Immature natural killer cell (primary cell): ENCODE data around the gene MYH11. TPM values are rescaled to one million over a fixed set of nuclear protein-coding genes. Genes with fewer than 3 reads are reported as not detected.
"Not testable (repeated sequence)": the region's sequence is repeated elsewhere in the genome, so short reads cannot be mapped to it uniquely, and the experiment has no call there.

Experiments used
- DNase-seq, 3 donors: peaks; one replicate each; pipeline ENCODE4 v3.0.0; 2022; ENCODE audit warnings: mixed read lengths in 1 of 3
- H3K27ac Mint-ChIP-seq, 6 donors: one replicate each; pipeline ENCODE4 v1.8.0; 2020; ENCODE audit warnings: mixed read lengths in 6 of 6, mild to moderate bottlenecking in 5 of 6, inconsistent platforms in 4 of 6, moderate library complexity in 3 of 6
- H3K27me3 Mint-ChIP-seq, 3 donors: one replicate each; pipeline ENCODE4 v1.8.0; 2020 to 2021; ENCODE audit warnings: low read depth in 3 of 3, mild to moderate bottlenecking in 3 of 3, mixed read lengths in 3 of 3, moderate library complexity in 3 of 3, inconsistent platforms in 1 of 3
- H3K36me3 Mint-ChIP-seq, 3 donors: one replicate each; pipeline ENCODE4 v1.8.0; 2020; ENCODE audit warnings: mixed read lengths in 3 of 3, inconsistent platforms in 2 of 3, mild to moderate bottlenecking in 2 of 3
- H3K4me1 Mint-ChIP-seq, 2 donors: one replicate each; pipeline ENCODE4 v1.8.0; 2020; ENCODE audit warnings: inconsistent platforms in 2 of 2, mild to moderate bottlenecking in 2 of 2, mixed read lengths in 2 of 2, moderate library complexity in 1 of 2
- H3K4me3 Mint-ChIP-seq, 5 donors: one replicate each; pipeline ENCODE4 v1.8.0; 2020; ENCODE audit warnings: mild to moderate bottlenecking in 5 of 5, mixed read lengths in 5 of 5, inconsistent platforms in 3 of 5, moderate library complexity in 3 of 5
- H3K9me3 Mint-ChIP-seq, 6 donors: one replicate each; pipeline ENCODE4 v1.8.0; 2020; ENCODE audit warnings: mild to moderate bottlenecking in 6 of 6, mixed read lengths in 6 of 6, inconsistent platforms in 4 of 6, moderate library complexity in 3 of 6
- polyA plus RNA-seq, 3 donors: library from polyadenylated mRNA; unstranded; fragments of 300-500 nt; fragmentation: Illumina TruSeq; gene quantifications; one replicate each; pipeline ENCODE4 v1.2.3, GENCODE V29; 2021

The MYH11 gene
- polyA plus RNA-seq, 3 donors from 2014 or later, result 0.32 to 1.6 TPM; not detected in 1

DNA sequence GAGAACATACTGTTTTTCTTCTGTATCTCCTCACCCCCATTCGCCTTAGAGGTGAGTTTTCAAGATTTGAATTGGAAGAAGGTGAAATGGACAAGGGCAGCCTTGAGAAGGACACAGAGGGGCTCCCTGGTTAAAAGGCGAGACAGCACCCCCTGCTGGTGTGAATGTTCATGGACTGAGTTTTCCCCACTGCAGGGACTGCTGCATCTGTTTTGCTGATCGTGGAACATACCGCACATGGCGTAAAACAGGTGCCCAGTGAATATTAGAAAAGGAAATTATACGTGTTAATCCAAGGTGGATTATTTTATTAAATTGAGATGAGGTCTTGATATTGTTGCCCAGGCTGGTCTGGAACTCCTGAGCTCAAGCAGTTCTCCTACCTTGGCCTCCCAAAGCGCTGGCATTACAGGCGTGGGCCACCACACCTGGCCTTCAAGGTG lies 152.3 kb downstream of the MYH11 start:
- Mint-ChIP-seq H3K36me3 (peaks cover 3 to 20% (median 6%) of the 10 kb centered on the region in 3 donors), H3K27ac (peak overlapping the region in 4 of 6 donors; percentile 13 to 71 (median 33)), H3K27me3 (no peaks in the 10 kb centered on the region), H3K4me1 (peaks cover 13 to 28% of the 10 kb centered on the region in 2 donors), H3K9me3 (no peaks in the 10 kb centered on the region), H3K4me3 (peak overlapping the region in 2 of 5 donors; percentile 22 to 46)
- peak; percentile 49 to 62 (median 59) for DNase-seq

DNA sequence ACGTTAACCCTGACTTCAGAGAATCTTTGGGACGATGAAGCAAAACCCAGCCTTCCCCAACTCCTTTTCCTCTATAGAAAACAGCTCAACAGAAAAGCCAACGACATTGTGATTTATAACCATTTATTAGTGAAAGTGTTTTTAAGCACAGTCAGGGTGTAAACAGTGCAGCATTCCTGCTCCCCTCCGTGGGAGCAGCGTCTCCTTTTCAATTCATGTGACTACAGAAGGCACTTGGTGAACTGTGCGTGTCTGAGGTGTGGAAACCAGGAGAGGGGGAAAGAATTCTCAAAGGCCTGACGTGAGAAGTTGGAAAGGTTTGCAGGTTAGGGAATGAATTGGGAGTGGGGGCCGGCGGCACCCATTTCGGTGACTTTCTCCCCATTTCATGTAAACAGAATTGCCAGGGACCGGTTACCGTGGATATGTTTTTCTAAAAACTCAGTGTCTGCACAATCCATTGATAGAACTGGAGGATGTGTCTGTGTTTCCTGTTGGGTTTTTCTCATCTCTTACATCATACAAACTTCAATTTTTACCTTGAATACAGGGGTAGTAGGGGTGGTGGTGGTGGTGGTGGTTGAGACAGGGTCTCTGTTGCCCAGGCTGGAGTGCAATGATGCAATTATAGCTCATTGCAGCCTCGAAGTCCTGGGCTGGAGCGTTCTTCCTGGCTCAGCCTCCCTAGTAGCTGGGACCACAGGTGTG lies 153.6 kb downstream of the MYH11 start:
- no peaks in the 10 kb centered on the region for H3K9me3 Mint-ChIP-seq
- H3K4me1 Mint-ChIP-seq, result peaks cover 13 to 23% of the 10 kb centered on the region in 2 donors
- no peaks in the 10 kb centered on the region for H3K27me3 Mint-ChIP-seq
- H3K4me3 Mint-ChIP-seq, result no peak overlapping the region
- peak overlapping the region; percentile 18 to 66 (median 38) for H3K27ac Mint-ChIP-seq
- DNase-seq, result no peak
- peaks cover 4 to 20% (median 5%) of the 10 kb centered on the region in 3 donors for H3K36me3 Mint-ChIP-seq

DNA sequence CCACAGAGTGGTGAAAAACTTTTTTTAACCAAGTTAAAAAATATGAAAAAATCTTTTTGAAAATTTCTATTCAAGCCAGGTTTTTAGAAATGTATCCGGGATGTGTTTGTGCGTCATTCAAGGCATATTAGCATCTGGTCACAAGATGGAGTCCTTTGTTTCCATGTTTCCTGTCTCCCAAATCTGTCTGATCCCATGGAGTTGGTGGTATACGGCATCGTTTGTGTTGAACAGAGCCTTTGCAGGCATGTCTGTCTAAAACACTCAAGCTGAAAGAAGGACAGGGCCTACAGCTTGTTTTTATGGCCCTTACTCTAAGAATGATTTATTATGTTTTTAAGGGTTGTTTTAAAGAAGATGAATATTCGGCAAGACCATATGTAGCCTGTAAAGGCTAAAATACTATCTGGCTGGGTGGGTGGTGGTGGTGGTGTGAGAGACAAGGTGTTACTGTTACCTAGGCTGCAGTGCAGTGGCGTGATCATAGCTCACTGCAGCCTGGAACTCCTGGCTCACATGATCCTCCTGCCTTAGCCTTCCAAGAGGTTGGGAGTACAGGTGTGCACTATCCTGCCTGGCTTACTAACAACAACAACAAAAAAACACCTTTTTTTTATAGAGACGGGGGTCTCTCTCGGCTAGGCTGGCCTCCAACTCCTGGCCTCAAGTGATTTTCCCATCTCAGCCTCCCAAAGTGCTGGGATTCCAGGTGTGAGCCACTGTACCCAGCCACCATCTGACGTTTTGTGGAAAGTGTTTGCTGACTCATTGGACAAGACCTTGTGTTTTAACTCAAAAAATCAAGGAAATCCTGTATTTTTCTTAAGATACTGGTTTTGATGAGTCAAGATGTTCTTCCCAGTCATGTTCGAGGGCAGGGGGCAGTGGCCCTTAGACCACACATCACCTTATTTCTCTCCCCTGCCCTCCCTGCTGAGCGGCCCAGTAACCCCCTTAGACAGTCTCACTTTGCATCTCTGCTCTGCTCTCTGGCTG lies 154.6 kb downstream of the MYH11 start:
- Mint-ChIP-seq H3K4me1 (peaks cover 13 to 23% of the 10 kb centered on the region in 2 donors), H3K4me3 (no peak overlapping the region), H3K27me3 (no peaks in the 10 kb centered on the region), H3K36me3 (peaks cover 4 to 19% (median 5%) of the 10 kb centered on the region in 3 donors), H3K9me3 (no peaks in the 10 kb centered on the region), H3K27ac (peak overlapping the region in 4 of 6 donors; percentile 18 to 56 (median 30))
- DNase-seq, result no peak

DNA sequence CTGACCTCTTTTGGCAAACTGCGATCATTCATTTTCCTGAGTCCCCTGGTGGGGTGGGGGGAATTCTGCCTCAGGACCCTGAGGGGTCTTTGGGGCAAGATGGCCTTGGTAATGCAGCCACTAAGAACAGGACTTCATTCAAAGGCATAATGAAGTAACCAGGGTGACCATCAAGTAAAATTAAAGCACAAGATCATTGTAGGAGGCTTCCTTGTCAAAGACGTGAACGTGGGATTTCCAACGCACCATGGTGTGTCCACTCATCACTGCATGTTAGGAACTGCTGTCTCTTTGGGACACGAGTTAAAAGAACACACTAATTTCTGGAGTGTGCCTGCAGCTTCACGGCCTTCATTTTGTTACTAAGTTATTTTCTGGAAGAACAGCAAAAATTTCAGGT lies 155.5 kb downstream of the MYH11 start:
- no peak overlapping the region for H3K27ac Mint-ChIP-seq

DNA sequence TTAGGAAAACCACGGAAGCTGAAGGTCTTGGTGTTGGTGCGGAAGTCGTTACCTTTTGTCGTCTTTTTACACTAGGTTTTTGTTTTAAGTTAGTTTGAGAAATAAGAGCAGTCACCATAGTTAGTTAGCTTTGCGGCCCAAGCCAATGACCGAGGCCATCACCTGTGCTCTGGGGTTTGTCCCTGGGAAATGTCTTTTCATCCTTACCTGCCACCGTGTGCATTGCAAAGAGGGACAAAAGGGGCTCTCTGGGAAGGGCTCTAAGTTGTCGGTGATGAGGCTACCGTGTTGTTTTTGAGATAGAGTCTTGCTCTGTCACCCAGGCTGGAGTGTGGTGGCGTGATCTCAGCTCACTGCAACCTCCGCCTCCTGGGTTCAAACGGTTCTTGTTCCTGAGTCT lies 157.0 kb downstream of the MYH11 start:
- Mint-ChIP-seq H3K27me3 (no peaks in the 10 kb centered on the region), H3K4me3 (no peak overlapping the region), H3K9me3 (no peaks in the 10 kb centered on the region), H3K4me1 (peaks cover 5 to 15% of the 10 kb centered on the region in 2 donors), H3K27ac (no peak overlapping the region), H3K36me3 (peaks cover 4 to 28% (median 5%) of the 10 kb centered on the region in 3 donors)
- DNase-seq, result no peak

More for the DNA sequence above, 155.5 kb downstream of the MYH11 start:
- DNase-seq, result no peak
- peaks cover 4 to 26% (median 5%) of the 10 kb centered on the region in 3 donors for H3K36me3 Mint-ChIP-seq
- no peaks in the 10 kb centered on the region for H3K9me3 Mint-ChIP-seq
- peaks cover 13 to 23% of the 10 kb centered on the region in 2 donors for H3K4me1 Mint-ChIP-seq
- no peak overlapping the region for H3K4me3 Mint-ChIP-seq
- H3K27me3 Mint-ChIP-seq, result no peaks in the 10 kb centered on the region

DNA sequence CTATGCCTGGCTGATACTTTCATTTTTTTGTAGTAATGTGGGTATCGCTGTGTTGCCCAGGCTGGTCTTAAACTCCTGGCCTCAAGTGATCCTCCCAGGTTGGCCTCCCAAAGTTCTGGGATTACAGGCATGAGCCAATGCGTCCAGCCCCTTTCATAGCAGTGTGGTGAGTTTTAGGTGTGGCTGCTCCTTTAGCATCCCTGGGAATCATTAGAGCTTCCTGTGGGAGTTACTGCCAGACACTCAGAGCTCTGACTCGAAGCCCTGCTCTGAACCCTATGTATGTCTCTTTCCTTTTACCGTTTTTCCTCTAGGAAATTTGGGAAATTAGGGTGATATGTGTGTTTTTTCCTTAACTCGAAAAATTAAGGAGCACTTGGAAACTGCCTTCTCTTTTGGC lies 162.3 kb downstream of the MYH11 start:
- Mint-ChIP-seq H3K4me1 (no peaks in the 10 kb centered on the region), H3K27ac (peak overlapping the region in 1 of 6 donors; percentile 64), H3K36me3 (peaks cover 6 to 36% (median 7%) of the 10 kb centered on the region in 3 donors)

DNA sequence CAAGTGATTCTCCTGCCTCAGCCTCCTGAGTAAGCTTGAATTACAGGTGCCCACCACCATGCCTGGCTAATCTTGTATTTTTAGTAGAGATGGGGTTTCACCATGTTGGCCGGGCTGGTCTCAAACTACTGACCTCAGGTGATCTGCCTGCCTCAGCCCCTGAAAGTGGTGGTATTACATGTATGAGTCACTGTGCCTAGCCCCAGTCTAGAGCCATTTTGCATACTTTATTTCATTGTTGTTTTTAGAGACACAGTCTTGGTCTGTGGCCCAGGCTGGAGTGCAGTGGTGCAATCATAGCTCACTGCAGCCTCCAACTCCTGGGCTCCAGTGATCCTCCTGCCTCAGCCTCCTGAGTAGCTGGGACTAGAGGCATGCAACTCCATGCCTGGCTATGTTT lies 164.3 kb downstream of the MYH11 start:
- H3K4me1 Mint-ChIP-seq, H3K27me3 Mint-ChIP-seq, H3K27ac Mint-ChIP-seq, H3K9me3 Mint-ChIP-seq, H3K4me3 Mint-ChIP-seq, DNase-seq: not testable (repeated sequence)
- peaks cover 9 to 43% (median 13%) of the 10 kb centered on the region in 3 donors for H3K36me3 Mint-ChIP-seq

More for the DNA sequence above, 162.3 kb downstream of the MYH11 start:
- Mint-ChIP-seq H3K9me3 (no peaks in the 10 kb centered on the region), H3K27me3 (no peaks in the 10 kb centered on the region), H3K4me3 (no peak overlapping the region)
- no peak for DNase-seq

DNA sequence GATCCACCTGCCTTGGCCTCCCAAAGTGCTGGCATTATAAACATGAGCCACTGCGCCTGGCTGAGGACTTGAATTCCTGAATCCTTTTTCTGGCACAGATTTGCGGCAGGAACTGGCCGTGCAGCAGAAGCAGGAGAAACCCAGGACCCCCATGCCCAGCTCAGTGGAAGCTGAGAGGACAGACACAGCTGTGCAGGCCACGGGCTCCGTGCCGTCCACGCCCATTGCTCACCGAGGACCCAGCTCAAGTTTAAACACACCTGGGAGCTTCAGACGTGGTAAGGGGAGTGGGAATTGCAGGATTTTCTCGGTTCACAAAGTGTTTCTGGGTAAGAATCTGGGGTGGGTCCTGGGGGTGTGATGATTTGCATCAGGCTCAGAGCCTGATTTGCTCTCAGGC lies 165.8 kb downstream of the MYH11 start:
- Mint-ChIP-seq H3K27me3 (peaks cover 0 to 1% (median 0%) of the 10 kb centered on the region in 3 donors), H3K36me3 (peaks cover 9 to 35% (median 13%) of the 10 kb centered on the region in 3 donors), H3K4me3 (no peak overlapping the region), H3K9me3 (no peaks in the 10 kb centered on the region), H3K27ac (no peak overlapping the region), H3K4me1 (peaks cover 0 to 1% of the 10 kb centered on the region in 2 donors)
- no peak for DNase-seq

DNA sequence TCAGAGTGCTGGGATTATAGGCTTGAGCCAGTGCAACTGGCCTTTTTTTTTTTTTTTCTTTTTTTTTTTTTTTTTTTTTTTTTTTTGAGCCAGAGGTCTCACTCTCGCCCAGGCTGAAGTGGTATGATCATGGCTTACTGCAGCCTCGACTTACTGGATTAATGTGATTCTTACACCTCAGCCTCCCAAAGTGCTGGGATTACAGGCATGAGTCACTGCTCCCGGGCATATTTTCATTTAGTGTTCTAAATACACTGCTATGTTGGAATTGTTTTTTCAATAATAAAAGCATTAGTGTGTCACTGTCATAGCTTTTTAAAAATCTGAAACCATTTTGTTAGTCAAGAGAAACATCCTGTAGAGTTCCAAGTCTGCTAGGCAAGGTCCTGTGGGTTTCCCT lies 166.5 kb downstream of the MYH11 start:
- peaks cover 0 to 3% of the 10 kb centered on the region in 2 donors for H3K4me1 Mint-ChIP-seq
- no peaks in the 10 kb centered on the region for H3K9me3 Mint-ChIP-seq
- H3K27me3 Mint-ChIP-seq, result peaks cover 0 to 1% (median 0%) of the 10 kb centered on the region in 3 donors
- no peak for DNase-seq
- H3K27ac Mint-ChIP-seq, result no peak overlapping the region
- H3K4me3 Mint-ChIP-seq, result no peak overlapping the region
- peaks cover 13 to 39% (median 17%) of the 10 kb centered on the region in 3 donors for H3K36me3 Mint-ChIP-seq

DNA sequence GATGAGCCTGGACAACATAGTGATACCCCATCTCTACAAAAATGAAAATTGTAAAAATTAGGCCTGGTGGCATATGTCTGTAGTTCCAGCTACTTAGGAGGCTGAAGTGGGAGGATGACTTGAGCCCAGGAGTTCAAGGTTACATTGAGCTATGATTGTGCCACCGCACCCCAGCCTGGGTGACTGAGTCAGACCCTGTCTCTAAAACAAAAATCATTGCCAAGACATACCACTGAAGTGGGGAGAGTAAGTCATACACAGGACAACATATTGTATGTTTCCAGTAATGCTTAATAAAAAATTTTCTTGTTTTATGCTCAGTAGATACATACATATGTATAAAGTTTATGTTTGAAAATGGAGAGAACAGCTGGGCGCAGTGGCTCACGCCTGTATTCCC lies 167.5 kb downstream of the MYH11 start:
- Mint-ChIP-seq H3K27ac (peak overlapping the region in 2 of 6 donors; percentile 25 to 78), H3K36me3 (peaks cover 17 to 33% (median 22%) of the 10 kb centered on the region in 3 donors)

DNA sequence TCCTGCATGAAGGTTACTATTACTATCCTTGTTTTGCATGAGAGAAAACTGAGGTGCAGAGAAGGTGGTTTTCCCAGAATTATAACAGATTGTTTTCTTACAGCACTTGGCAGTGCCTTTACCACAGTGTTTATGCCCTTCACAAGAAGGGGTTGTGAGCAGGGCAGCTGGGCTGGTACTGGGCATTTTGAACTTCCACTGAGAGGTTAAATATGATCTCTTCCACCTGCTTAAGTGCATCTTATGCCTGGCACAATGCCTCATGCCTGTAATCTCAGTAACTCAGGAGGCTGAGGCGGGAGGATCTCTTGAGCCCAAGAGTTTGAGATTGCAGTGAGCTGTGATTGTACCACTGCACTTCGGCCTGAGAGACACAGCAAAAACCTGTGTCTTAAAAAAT lies 170.5 kb downstream of the MYH11 start:
- no peak overlapping the region for H3K4me3 Mint-ChIP-seq
- no peak for DNase-seq
- H3K4me1 Mint-ChIP-seq, result peaks cover 5 to 6% of the 10 kb centered on the region in 2 donors
- H3K27me3 Mint-ChIP-seq, result peaks cover 0 to 1% (median 0%) of the 10 kb centered on the region in 3 donors
- peaks cover 14 to 19% (median 15%) of the 10 kb centered on the region in 3 donors for H3K36me3 Mint-ChIP-seq
- H3K27ac Mint-ChIP-seq, result peak overlapping the region in 3 of 6 donors; percentile 49 to 71 (median 59)
- no peaks in the 10 kb centered on the region for H3K9me3 Mint-ChIP-seq

More for the DNA sequence above, 167.5 kb downstream of the MYH11 start:
- Mint-ChIP-seq H3K4me1 (peaks cover 0 to 3% of the 10 kb centered on the region in 2 donors), H3K27me3 (peaks cover 0 to 1% (median 0%) of the 10 kb centered on the region in 3 donors), H3K4me3 (no peak overlapping the region), H3K9me3 (no peaks in the 10 kb centered on the region)
- no peak for DNase-seq

DNA sequence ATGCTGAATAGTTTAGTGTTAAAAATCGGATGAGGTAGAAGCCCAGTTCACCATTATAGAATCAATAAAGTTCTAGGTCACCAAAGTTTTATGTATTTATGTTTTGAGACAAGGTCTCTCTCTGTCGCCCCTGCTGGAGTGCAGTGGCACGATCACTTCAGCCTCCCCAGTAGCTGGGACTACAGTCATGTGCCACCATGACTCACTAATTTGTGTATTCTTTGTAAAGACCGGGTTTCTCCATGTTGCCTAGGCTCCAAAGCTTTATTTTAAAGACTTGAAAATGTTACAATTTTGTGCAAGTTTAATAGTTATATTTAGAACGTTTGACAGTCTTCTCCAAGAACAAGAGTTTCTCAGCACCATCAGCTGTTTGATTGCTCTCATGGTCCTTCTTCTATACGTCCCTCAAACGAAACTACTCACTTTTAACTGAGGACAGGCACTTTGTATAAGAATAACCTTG lies 174.7 kb downstream of the MYH11 start:
- Mint-ChIP-seq H3K36me3 (peaks cover 9 to 19% (median 15%) of the 10 kb centered on the region in 3 donors), H3K4me3 (no peak overlapping the region), H3K9me3 (no peaks in the 10 kb centered on the region), H3K27ac (peak overlapping the region in 4 of 6 donors; percentile 10 to 57 (median 32)), H3K4me1 (peaks cover 6 to 8% of the 10 kb centered on the region in 2 donors), H3K27me3 (peaks cover 0 to 3% (median 0%) of the 10 kb centered on the region in 3 donors)
- peak in 1 of 3 donors; percentile 10 for DNase-seq

DNA sequence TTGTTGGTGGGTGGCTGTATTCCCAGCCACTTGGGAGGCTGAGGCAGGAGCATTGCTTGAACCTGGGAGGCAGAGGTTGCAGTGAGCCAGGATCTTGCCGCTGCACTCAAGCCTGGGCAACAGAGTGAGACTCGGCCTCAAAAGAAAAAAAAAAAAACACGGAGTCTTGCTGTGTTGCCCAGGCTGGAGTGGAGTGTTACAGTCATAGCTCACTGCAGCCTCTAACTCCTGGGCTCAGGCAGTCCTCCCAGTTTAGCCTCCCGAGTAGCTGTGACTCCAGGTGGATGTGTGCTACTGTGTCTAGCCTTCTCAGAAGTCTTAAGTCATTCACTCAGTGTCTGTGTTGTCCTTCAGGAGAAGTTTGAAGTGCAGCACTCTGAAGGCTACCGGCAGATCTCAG lies 179.4 kb downstream of the MYH11 start:
- DNase-seq, result no peak
- Mint-ChIP-seq H3K27me3 (peaks cover 0 to 3% (median 2%) of the 10 kb centered on the region in 3 donors), H3K27ac (peak overlapping the region in 3 of 6 donors; percentile 10 to 27 (median 12)), H3K9me3 (no peaks in the 10 kb centered on the region), H3K4me3 (no peak overlapping the region), H3K36me3 (peaks cover 4 to 15% (median 8%) of the 10 kb centered on the region in 3 donors), H3K4me1 (peaks cover 36% of the 10 kb centered on the region in 2 donors)
